Gastroesophageal sphincter (tissue), 3 donors: ENCODE results near the gene CDK4.

ENCODE experiments used
- CTCF ChIP-seq, 4 experiments: fragments of 200-600 bp in 2 of 4; fragments of 450-650 bp in 2 of 4; sonication (generic) in 1 of 4; IDR thresholded peaks; one replicate each; pipeline ENCODE4 v1.5.1; 2017 to 2019; ENCODE audit warnings: antibody characterized with exemption in 4 of 4, mild to moderate bottlenecking in 2 of 4, moderate library complexity in 2 of 4
- POLR2A ChIP-seq, 2 donors: fragments of 450-650 bp; IDR thresholded peaks; one replicate each; pipeline ENCODE4 v1.6.1; 2017; ENCODE audit warnings: antibody characterized with exemption in 2 of 2, mild to moderate bottlenecking in 2 of 2, moderate library complexity in 1 of 2
- POLR2AphosphoS5 ChIP-seq: sonication (generic); formaldehyde crosslinking; IDR thresholded peaks from one replicate; pipeline ENCODE4 v1.6.1; 2017; ENCODE audit warnings: antibody characterized with exemption

GRCh38 chr12:57698414-57698813 is 53.7 kb downstream of the CDK4 start:
- TF ChIP-seq CTCF (IDR thresholded peaks at IDR 0.05): no peak
- no peak for TF ChIP-seq POLR2A (IDR thresholded peaks at IDR 0.05)
- TF ChIP-seq POLR2AphosphoS5: no peak
